ENCODE results near the gene BCAS4.

DNA sequence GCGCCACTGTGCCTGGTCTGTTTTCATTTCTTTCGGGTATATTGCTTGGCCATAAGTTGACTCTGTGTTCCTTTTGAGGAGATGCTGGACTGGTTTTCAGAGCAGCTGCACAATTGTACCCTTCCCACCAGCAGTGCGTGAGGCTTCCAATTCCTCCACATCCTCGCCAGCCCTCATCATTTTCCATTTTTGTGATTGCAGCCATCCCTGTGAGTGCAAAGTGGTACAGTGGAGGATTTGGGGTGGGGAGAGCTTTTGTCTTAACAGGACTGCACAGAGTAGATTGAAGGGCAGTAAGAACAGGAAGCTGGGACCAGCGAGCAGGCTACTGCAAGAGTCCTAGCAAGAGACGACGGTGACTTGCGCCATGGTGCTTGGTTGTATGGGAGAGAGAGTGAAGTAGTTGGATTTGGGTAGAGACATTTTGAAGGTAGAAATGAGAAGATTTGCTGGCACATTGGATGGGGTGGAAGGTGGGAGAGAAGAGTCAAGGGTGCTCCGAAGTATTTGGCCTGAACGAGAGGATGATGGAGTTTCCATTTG lies 18.3 kb downstream of the BCAS4 start:
- TF ChIP-seq, protein P1, sequence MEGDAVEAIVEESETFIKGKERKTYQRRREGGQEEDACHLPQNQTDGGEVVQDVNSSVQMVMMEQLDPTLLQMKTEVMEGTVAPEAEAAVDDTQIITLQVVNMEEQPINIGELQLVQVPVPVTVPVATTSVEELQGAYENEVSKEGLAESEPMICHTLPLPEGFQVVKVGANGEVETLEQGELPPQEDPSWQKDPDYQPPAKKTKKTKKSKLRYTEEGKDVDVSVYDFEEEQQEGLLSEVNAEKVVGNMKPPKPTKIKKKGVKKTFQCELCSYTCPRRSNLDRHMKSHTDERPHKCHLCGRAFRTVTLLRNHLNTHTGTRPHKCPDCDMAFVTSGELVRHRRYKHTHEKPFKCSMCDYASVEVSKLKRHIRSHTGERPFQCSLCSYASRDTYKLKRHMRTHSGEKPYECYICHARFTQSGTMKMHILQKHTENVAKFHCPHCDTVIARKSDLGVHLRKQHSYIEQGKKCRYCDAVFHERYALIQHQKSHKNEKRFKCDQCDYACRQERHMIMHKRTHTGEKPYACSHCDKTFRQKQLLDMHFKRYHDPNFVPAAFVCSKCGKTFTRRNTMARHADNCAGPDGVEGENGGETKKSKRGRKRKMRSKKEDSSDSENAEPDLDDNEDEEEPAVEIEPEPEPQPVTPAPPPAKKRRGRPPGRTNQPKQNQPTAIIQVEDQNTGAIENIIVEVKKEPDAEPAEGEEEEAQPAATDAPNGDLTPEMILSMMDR (IDR thresholded peaks at IDR 0.05; ENCODE audit: low read depth, low read length), result no peak
- TF ChIP-seq EZH2phosphoT487 (IDR thresholded peaks at IDR 0.05; ENCODE audit: low read depth), result no peak

Data from OCI-LY3 (cell line).